Measurements from ENCODE around the gene TSC22D2.

DNA sequence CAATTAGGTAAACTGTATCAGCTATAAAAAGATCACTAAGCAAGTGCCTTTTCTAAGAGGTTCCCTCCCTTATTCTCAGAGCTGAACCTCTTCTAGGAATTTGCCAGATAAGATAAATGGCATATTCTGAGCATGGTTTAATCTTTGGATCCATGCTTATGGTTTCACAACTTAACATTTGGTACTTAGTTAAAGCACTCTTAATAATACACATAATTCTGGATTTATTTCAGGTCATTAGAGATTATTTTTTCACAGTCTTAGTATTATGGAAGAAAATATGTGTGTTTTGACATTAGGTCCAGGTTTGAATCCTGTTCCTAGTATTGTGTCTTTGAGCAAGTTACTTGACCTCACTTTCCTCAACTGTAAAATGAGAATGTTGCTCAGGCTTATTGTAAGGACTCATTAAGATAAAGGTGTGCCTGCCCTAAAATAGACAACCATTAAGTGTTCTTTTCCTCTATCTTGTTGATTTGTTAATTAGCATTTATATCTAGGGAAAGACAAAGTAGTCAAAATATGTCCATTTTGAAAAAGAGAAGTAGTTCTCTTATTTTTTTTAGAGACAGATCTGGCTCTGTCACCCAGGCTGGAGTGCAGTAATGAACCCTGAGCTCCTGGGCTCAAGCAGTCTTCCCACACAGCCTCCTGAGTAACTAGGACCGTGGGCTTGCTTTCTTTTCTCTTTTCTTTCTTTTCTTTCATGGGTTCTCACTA is 43.4 kb downstream of the TSC22D2 start:
- TF ChIP-seq YY1 (IDR thresholded peaks at IDR 0.05; ENCODE audit: low read depth) (no peak), RAD21 (IDR thresholded peaks at IDR 0.05; ENCODE audit: low read depth) (no peak), EP300 (IDR thresholded peaks at IDR 0.05; ENCODE audit: borderline replicate concordance) (no peak), TAF1 (IDR thresholded peaks at IDR 0.05; ENCODE audit: low read depth) (no peak)
